K562 treated with DMSO at 1 percent for 12 hours (cell line): Measurements from ENCODE around the gene BHLHA15. TPM values are rescaled to one million over a fixed set of nuclear protein-coding genes. Genes with fewer than 3 reads are reported as not detected.

Experiments used
- total RNA-seq: library from RNA; unstranded; fragments of 300-600 nt; gene quantifications from 2 replicates; pipeline ENCODE4 v1.2.3, GENCODE V29; 2022; ENCODE audit not compliant: insufficient read depth

Gene BHLHA15
- 1.6 and 4.3 TPM in 2 replicates for total RNA-seq

GRCh38 chr7:98211221-98211675 lies at the start of gene BHLHA15:
TSS of gene BHLHA15 (plus strand) at chr7:98211439. CDS start at chr7:98212310, 871 bp downstream.

GRCh38 chr7:98251601-98252424 lies 40.6 kb downstream of the BHLHA15 start, which contains the start of gene TECPR1:
TSS of gene TECPR1 (minus strand) at chr7:98252232. CDS start at chr7:98246146, 6,086 bp downstream.

Other genes with a start within 250 kb of the BHLHA15 start
- gene OCM2, start 221.2 kb upstream of the BHLHA15 start, total RNA-seq = not detected in 2 replicates
- 2.6 and 14.7 TPM in 2 replicates for gene LMTK2, start 104.6 kb upstream of the BHLHA15 start, total RNA-seq
- 6.8 and 29.4 TPM in 2 replicates for gene TECPR1, start 40.8 kb downstream of the BHLHA15 start, total RNA-seq
- 191 and 203 TPM in 2 replicates for gene BRI3, start 70.2 kb downstream of the BHLHA15 start, total RNA-seq
- 11.5 and 19.5 TPM in 2 replicates for gene BAIAP2L1, start 189.7 kb downstream of the BHLHA15 start, total RNA-seq